Endodermal cell (in vitro differentiated cells): ENCODE results near the gene MELK. TPM values are rescaled to one million over a fixed set of nuclear protein-coding genes. Genes with fewer than 3 reads are reported as not detected.

Experiments used
- DNase-seq: peaks from one replicate; pipeline ENCODE4 v3.0.0-alpha.2; 2017
- H3K27ac ChIP-seq: 2 replicates; pipeline ENCODE4 v1.5.1; 2013; ENCODE audit warnings: mild to moderate bottlenecking, low read depth, low read length, moderate library complexity
- H3K27me3 ChIP-seq: 2 replicates; pipeline ENCODE4 v1.6.1; 2013; ENCODE audit warnings: mild to moderate bottlenecking, low read length, moderate library complexity; ENCODE audit not compliant: insufficient read depth, control insufficient read depth, poor library complexity, severe bottlenecking
- H3K36me3 ChIP-seq: 2 replicates; pipeline ENCODE4 v1.7.0; 2013; ENCODE audit warnings: mild to moderate bottlenecking, low read length, moderate library complexity; ENCODE audit not compliant: control insufficient read depth, insufficient read depth
- H3K4me1 ChIP-seq: one replicate; pipeline ENCODE4 v1.7.0; 2013; ENCODE audit warnings: low read length; ENCODE audit not compliant: control insufficient read depth, insufficient read depth
- H3K4me3 ChIP-seq: 2 replicates; pipeline ENCODE4 v1.5.1; 2013; ENCODE audit warnings: mild to moderate bottlenecking, low read length, moderate library complexity
- H3K9ac ChIP-seq: 2 replicates; pipeline ENCODE4 v1.6.1; 2013; ENCODE audit warnings: mild to moderate bottlenecking, low read length, moderate library complexity; ENCODE audit not compliant: poor library complexity, severe bottlenecking; ENCODE audit errors: extremely low read depth
- H3K9me3 ChIP-seq: 2 replicates; pipeline ENCODE4 v1.6.1; 2013; ENCODE audit warnings: mild to moderate bottlenecking, low read length, moderate library complexity; ENCODE audit not compliant: control insufficient read depth
- H3K27ac Mint-ChIP-seq: 2 replicates; pipeline ENCODE4 v1.8.0; 2020; ENCODE audit warnings: mixed read lengths
- H3K27me3 Mint-ChIP-seq: 2 replicates; pipeline ENCODE4 v1.8.0; 2021; ENCODE audit warnings: mild to moderate bottlenecking, mixed read lengths; ENCODE audit not compliant: insufficient read depth
- H3K36me3 Mint-ChIP-seq: 2 replicates; pipeline ENCODE4 v1.8.0; 2020; ENCODE audit warnings: low read depth, mixed read lengths
- H3K4me1 Mint-ChIP-seq: 2 replicates; pipeline ENCODE4 v1.8.0; 2020; ENCODE audit warnings: mixed read lengths
- H3K4me3 Mint-ChIP-seq: 2 replicates; pipeline ENCODE4 v1.8.0; 2020; ENCODE audit warnings: mild to moderate bottlenecking, moderate library complexity, mixed read lengths
- H3K9me3 Mint-ChIP-seq: 2 replicates; pipeline ENCODE4 v1.8.0; 2020; ENCODE audit warnings: mild to moderate bottlenecking, mixed read lengths
- WGBS, 2 experiments: methylation state at CpG; one replicate each; pipeline versions ENCODE4 v1.1.5 to v1.1.7; 2013; ENCODE audit warnings: missing lambda C conversion rate in 2 of 2, mixed read lengths in 1 of 2; ENCODE audit not compliant: insufficient coverage in 1 of 2, insufficient read length in 1 of 2; 5-methylcytosine and 5-hydroxymethylcytosine counted together
- total RNA-seq, 2 donors: library from RNA; stranded (reverse); fragmentation: NEBNext Ultra II Directional in 1 of 2; extraction: Animal tissue kit (Norgen Biotek cat#: 25700) in 1 of 2; gene quantifications; 2 replicates in 1 of 2; 3 replicates in 1 of 2; pipeline ENCODE4 v1.2.1, GENCODE V29; 2021
- TF ChIP-seq, protein P1 (sequence below): fragments of 200-600 bp; sonication (generic); conservative IDR thresholded peaks from 2 replicates; pipeline ENCODE4 v1.5.0; 2021; ENCODE audit warnings: antibody characterized with exemption, mild to moderate bottlenecking

Gene MELK
- total RNA-seq, 2 donors from 2014 or later: 45.6 to 88.9 TPM

GRCh38 chr9:36720043-36720442 is 147.3 kb downstream of the MELK start:
- H3K9me3 Mint-ChIP-seq: peaks cover 6% of the 10 kb centered on the region
- DNase-seq: no peak
- no peaks in the 10 kb centered on the region for H3K36me3 ChIP-seq
- TF ChIP-seq, protein P1, sequence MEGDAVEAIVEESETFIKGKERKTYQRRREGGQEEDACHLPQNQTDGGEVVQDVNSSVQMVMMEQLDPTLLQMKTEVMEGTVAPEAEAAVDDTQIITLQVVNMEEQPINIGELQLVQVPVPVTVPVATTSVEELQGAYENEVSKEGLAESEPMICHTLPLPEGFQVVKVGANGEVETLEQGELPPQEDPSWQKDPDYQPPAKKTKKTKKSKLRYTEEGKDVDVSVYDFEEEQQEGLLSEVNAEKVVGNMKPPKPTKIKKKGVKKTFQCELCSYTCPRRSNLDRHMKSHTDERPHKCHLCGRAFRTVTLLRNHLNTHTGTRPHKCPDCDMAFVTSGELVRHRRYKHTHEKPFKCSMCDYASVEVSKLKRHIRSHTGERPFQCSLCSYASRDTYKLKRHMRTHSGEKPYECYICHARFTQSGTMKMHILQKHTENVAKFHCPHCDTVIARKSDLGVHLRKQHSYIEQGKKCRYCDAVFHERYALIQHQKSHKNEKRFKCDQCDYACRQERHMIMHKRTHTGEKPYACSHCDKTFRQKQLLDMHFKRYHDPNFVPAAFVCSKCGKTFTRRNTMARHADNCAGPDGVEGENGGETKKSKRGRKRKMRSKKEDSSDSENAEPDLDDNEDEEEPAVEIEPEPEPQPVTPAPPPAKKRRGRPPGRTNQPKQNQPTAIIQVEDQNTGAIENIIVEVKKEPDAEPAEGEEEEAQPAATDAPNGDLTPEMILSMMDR: no peak
- H3K9me3 ChIP-seq: no peaks in the 10 kb centered on the region
- WGBS, 2 experiments: 80 to 95% methylated on average over 2 to 9 of the region's 9 CpGs
- H3K27ac ChIP-seq: no peak overlapping the region
- no peak overlapping the region for H3K27ac Mint-ChIP-seq
- H3K4me3 ChIP-seq: no peak overlapping the region
- H3K27me3 Mint-ChIP-seq: peaks cover 2% of the 10 kb centered on the region
- H3K4me3 Mint-ChIP-seq: no peak overlapping the region
- H3K27me3 ChIP-seq: no peaks in the 10 kb centered on the region
- no peaks in the 10 kb centered on the region for H3K4me1 Mint-ChIP-seq
- no peak overlapping the region for H3K9ac ChIP-seq
- H3K36me3 Mint-ChIP-seq: no peaks in the 10 kb centered on the region
- H3K4me1 ChIP-seq: no peaks in the 10 kb centered on the region

DNA sequence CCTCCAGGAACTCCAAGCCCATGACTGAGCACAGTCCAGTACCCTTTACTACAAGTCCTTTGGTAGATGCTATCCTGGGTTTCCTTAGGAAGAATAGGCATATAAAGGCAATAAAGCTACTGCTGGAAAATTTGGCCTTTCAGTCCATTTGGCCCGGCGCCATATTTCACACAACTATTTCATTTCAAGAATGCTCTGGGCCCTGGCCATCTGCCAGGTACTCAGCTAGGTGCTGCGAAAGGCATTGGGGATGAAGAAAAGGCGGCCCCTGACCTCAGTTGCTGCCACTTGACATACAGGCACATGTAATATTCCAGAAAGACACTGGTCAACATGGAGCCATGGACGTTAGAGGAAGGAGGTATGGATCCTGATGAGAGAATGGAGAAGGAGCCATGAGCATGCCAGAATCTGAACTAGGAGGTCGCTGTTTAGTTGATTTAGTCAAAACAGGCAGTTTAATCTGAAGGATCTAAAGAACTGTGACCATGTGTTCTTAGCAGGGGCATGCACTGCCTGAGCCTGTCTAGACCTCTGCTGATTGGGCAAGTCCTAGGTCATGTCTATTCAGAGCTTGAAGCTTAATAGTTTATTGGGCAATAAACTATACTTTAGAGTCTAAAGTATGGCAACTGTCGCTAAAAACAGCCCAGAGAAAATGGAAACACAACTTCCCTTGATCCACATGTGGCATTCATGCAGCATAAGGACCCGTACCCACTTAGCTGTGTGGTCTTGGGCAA is 149.3 kb downstream of the MELK start:
- Mint-ChIP-seq H3K9me3 (peaks cover 9% of the 10 kb centered on the region), H3K27me3 (peaks cover 2% of the 10 kb centered on the region), H3K27ac (no peak overlapping the region), H3K36me3 (no peaks in the 10 kb centered on the region), H3K4me1 (peaks cover 6% of the 10 kb centered on the region), H3K4me3 (no peak overlapping the region)
- Histone ChIP-seq H3K9ac (no peak overlapping the region), H3K4me3 (no peak overlapping the region), H3K27me3 (no peaks in the 10 kb centered on the region), H3K27ac (no peak overlapping the region), H3K9me3 (no peaks in the 10 kb centered on the region), H3K36me3 (no peaks in the 10 kb centered on the region), H3K4me1 (peaks cover 5% of the 10 kb centered on the region)
- TF ChIP-seq, protein P1: no peak
- DNase-seq: no peak
- WGBS, 2 experiments: 84 to 89% methylated on average over 8 of the region's 8 CpGs

- no peak overlapping the region for H3K4me3 Mint-ChIP-seq
- H3K36me3 Mint-ChIP-seq: no peaks in the 10 kb centered on the region
- H3K27ac ChIP-seq: peak overlapping the region; percentile 2
- peak; percentile 84 for DNase-seq
- no peak overlapping the region for H3K4me3 ChIP-seq
- H3K27ac Mint-ChIP-seq: peak overlapping the region; percentile 76
- H3K9me3 Mint-ChIP-seq: peaks cover 9% of the 10 kb centered on the region
- H3K4me1 Mint-ChIP-seq: peaks cover 9% of the 10 kb centered on the region
- H3K9me3 ChIP-seq: no peaks in the 10 kb centered on the region
- TF ChIP-seq, protein P1: no peak
- no peak overlapping the region for H3K9ac ChIP-seq
- H3K36me3 ChIP-seq: no peaks in the 10 kb centered on the region
- WGBS, 2 experiments: 53% methylated on average over 3 of the region's 3 CpGs; no CpG with 5 or more reads in 1 of the 2 experiments
- peaks cover 2% of the 10 kb centered on the region for H3K27me3 Mint-ChIP-seq
- H3K4me1 ChIP-seq: peaks cover 5% of the 10 kb centered on the region
- no peaks in the 10 kb centered on the region for H3K27me3 ChIP-seq
Measured at GRCh38 chr9:36725777-36726356, 153.2 kb downstream of the MELK start.

Other genes starting within 250 kb of the MELK start
- gene RNF38, start 172.6 kb upstream of the MELK start, total RNA-seq: 10 to 100 TPM; 47.5 to 49.7 TPM